ENCODE measurements around the gene MCTP2. TPM values are rescaled to one million over a fixed set of nuclear protein-coding genes. Genes with fewer than 3 reads are reported as not detected.

The MCTP2 gene
- total and polyA plus RNA-seq, 2 of the 8 experiments (the other 6 are each of a cell fraction or from before 2014, with no cell fraction given) = 3.4 to 4.5 TPM

- TF ChIP-seq RAD21 (IDR thresholded peaks at IDR 0.05 in 1 of 2, conservative IDR thresholded peaks at IDR 0.05 in 1 of 2; ENCODE audit: low read depth in 2 of 2, low read length in 2 of 2) = no peak
- TF ChIP-seq MAX (IDR thresholded peaks at IDR 0.05) = no peak
- TF ChIP-seq YY1 (IDR thresholded peaks at IDR 0.05; ENCODE audit: low read depth, low read length) = no peak
- TF ChIP-seq NRF1 (IDR thresholded peaks at IDR 0.05; ENCODE audit: low read depth, low read length) = no peak
- TF ChIP-seq SP2 (IDR thresholded peaks at IDR 0.05; ENCODE audit: low read length) = no peak
- no peak for TF ChIP-seq MAFK (IDR thresholded peaks at IDR 0.05; ENCODE audit: low read depth, low read length)
- TF ChIP-seq TBP (IDR thresholded peaks at IDR 0.05; ENCODE audit: low read depth, low read length) = no peak
- TF ChIP-seq BCL11A (IDR thresholded peaks at IDR 0.05; ENCODE audit: low read depth in 2 of 2, low read length in 2 of 2) = no peak
- TF ChIP-seq JUND (IDR thresholded peaks at IDR 0.05; ENCODE audit: low read length) = no peak
- 88% methylated on average over 12 of the region's 13 CpGs; no CpG with 5 or more reads in 1 of the 2 experiments for WGBS, 2 experiments (ENCODE audit: extremely low coverage in 1 of 2, insufficient coverage in 1 of 2, insufficient read length in 1 of 2, insufficient replicate concordance in 2 of 2, low coverage in 1 of 2, low lambda C conversion rate in 2 of 2, missing lambda C conversion rate in 1 of 2)
- CTCF ChIA-PET (ENCODE audit: partially characterized antibody) = interaction anchor here (0.6 to 3.8 kb wide), 3 partner anchors 17 to 1962 kb away, joined by 3 to 18 read pairs (median 8); no protein-coding TSS in a partner anchor
Measured at GRCh38 chr15:94306700-94307650, 75.6 kb downstream of the MCTP2 start.

More at GRCh38 chr15:94306700-94307650, 75.6 kb downstream of the MCTP2 start:
- Histone ChIP-seq H4K91ac (replicated peaks; ENCODE audit: insufficient read length, low read length) (no peak overlapping the region), H3K79me1 (ENCODE audit: low read depth, low read length) (no peaks in the 10 kb centered on the region), H3K4me3 (ENCODE audit: extremely low read depth in 1 of 4, insufficient read depth in 2 of 4, low read depth in 3 of 4, low read length in 4 of 4) (no peak overlapping the region), H3K14ac (ENCODE audit: insufficient read length) (no peak overlapping the region), H2BK5ac (ENCODE audit: low read depth, low read length) (no peak overlapping the region), H4K20me1 (replicated peaks in 1 of 2; ENCODE audit: control insufficient read depth in 1 of 2, insufficient read depth in 2 of 2, low read length in 2 of 2) (no peaks in the 10 kb centered on the region), H3K18ac (ENCODE audit: extremely low read depth, low read length) (no peak overlapping the region), H3K23me2 (ENCODE audit: low read depth, low read length) (no peaks in the 10 kb centered on the region), H3K9ac (replicated peaks in 1 of 4; ENCODE audit: extremely low read depth in 1 of 4, low read depth in 3 of 4, low read length in 3 of 4) (no peak overlapping the region), H2AFZ (ENCODE audit: low read length) (no peak overlapping the region), H2BK12ac (ENCODE audit: low read depth, low read length) (no peak overlapping the region), H3K79me2 (ENCODE audit: control insufficient read depth in 1 of 2, insufficient read depth in 2 of 2, low read length in 2 of 2) (no peaks in the 10 kb centered on the region), H3K27ac (ENCODE audit: low read depth, low read length) (no peak overlapping the region), H2BK20ac (ENCODE audit: low read length) (no peak overlapping the region), H3K23ac (ENCODE audit: insufficient read length) (no peak overlapping the region), H2AK5ac (ENCODE audit: low read depth, low read length) (no peak overlapping the region), H3K27me3 (replicated peaks in 1 of 4; ENCODE audit: control insufficient read depth in 3 of 4, extremely low read depth in 1 of 4, insufficient read depth in 3 of 4, low read length in 3 of 4) (no peaks in the 10 kb centered on the region), H4K8ac (ENCODE audit: extremely low read depth, insufficient read depth, low read length) (no peak overlapping the region), H3K36me3 (ENCODE audit: control insufficient read depth in 2 of 4, insufficient read depth in 4 of 4, low read length in 3 of 4) (no peaks in the 10 kb centered on the region), H3K9me3 (ENCODE audit: insufficient read depth in 2 of 2, low read depth in 1 of 2, low read length in 1 of 2) (no peaks in the 10 kb centered on the region), H4K5ac (ENCODE audit: insufficient read length, low read depth, low read length) (no peak overlapping the region), H3K56ac (replicated peaks; ENCODE audit: insufficient read length, low read depth, low read length) (no peak overlapping the region), H3K4me1 (replicated peaks in 1 of 4; ENCODE audit: control insufficient read depth in 3 of 4, insufficient read depth in 4 of 4, low read length in 3 of 4) (no peaks in the 10 kb centered on the region), H2BK15ac (ENCODE audit: low read length) (no peak overlapping the region), H3K4ac (replicated peaks; ENCODE audit: insufficient read length, low read depth, low read length) (no peak overlapping the region), H3K4me2 (ENCODE audit: insufficient read depth in 1 of 2, low read depth in 2 of 2, low read length in 2 of 2) (no peak overlapping the region), H2BK120ac (replicated peaks; ENCODE audit: low read depth, low read length) (no peak overlapping the region)
- POLR2A ChIA-PET (ENCODE audit: partially characterized antibody) = no interaction called here
- FAIRE-seq (no peak), DNase-seq (ENCODE audit: low read depth in 1 of 2, low spot score in 2 of 2) (no peak)
